ENCODE measurements around the gene CTNNA2.

Gene CTNNA2

DNA sequence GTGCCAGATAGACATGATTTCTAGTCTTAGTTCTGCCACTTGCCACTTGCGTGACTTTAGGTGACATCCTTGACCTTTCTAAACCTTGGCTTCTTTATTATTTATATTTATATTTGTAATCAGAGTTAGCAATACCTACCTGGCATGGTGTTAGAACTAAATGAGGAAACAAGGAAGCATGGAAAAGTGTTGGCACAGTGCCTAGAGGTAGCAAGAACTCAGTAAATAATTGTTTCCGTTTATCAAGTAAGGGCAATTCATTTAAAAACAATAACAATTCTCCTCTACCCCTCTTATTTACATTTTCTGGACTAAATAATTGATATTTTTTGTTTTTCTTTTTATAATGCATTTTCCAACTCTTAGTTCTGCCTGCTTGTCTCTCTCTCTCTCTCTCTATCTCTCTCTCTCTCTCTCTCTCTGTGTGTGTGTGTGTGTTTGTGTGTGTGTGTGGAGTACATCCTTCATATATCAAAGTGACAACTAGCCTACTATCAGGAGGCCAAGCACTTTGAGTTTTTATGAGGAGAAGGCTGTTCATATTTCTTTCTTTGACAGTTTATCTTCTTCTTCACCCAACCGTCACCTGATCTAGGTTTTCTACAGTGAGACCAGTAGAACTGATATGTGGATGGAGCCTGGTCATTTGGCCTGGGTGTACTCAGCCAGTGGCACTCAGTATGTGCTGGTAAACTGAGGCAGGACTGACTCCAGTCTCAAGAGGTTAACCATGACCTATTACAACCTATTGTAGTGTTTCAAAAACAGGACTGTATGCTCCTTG, 657.2 kb downstream of the CTNNA2 start:
- Histone ChIP-seq H3K9me3 (ENCODE audit: insufficient read depth, low read depth, low read length) (peaks cover 2% of the 10 kb centered on the region), H2BK120ac (ENCODE audit: insufficient read depth, low read length, poor library complexity) (no peak overlapping the region), H4K12ac (ENCODE audit: low read depth, low read length) (no peak overlapping the region), H3K14ac (ENCODE audit: low read length) (no peak overlapping the region), H3K18ac (ENCODE audit: low read length) (no peak overlapping the region), H3K4me3 (ENCODE audit: low read depth, low read length) (no peak overlapping the region), H2BK5ac (ENCODE audit: low read depth, low read length, poor library complexity) (no peak overlapping the region), H3K27me3 (ENCODE audit: insufficient read depth, low read length) (no peaks in the 10 kb centered on the region), H2AFZ (ENCODE audit: insufficient read depth, low read length, poor library complexity) (no peak overlapping the region), H3K79me1 (ENCODE audit: low read length) (no peaks in the 10 kb centered on the region), H3K23ac (ENCODE audit: low read length) (no peak overlapping the region), H3K27ac (ENCODE audit: low read depth, low read length) (no peak overlapping the region), H4K91ac (ENCODE audit: low read depth, low read length) (no peak overlapping the region), H4K8ac (ENCODE audit: low read depth, low read length) (no peak overlapping the region), H3K4me1 (ENCODE audit: control insufficient read depth in 1 of 2, insufficient read depth in 2 of 2, low read length in 2 of 2) (no peaks in the 10 kb centered on the region), H3K79me2 (ENCODE audit: control insufficient read depth, insufficient read depth, low read length, poor library complexity) (no peaks in the 10 kb centered on the region), H3K9ac (ENCODE audit: low read length) (no peak overlapping the region), H3K4ac (ENCODE audit: low read depth, low read length) (no peak overlapping the region), H3K4me2 (ENCODE audit: low read length) (no peak overlapping the region), H2BK12ac (ENCODE audit: low read length) (no peak overlapping the region), H3K36me3 (ENCODE audit: control insufficient read depth in 1 of 2, insufficient read depth in 2 of 2, low read length in 2 of 2) (no peaks in the 10 kb centered on the region), H2AK5ac (ENCODE audit: low read length) (no peak overlapping the region)
- DNase-seq, result no peak
- no CpG with 5 or more reads among the region's 3 CpGs for WGBS (ENCODE audit: extremely low coverage, insufficient coverage, insufficient read length)

DNA sequence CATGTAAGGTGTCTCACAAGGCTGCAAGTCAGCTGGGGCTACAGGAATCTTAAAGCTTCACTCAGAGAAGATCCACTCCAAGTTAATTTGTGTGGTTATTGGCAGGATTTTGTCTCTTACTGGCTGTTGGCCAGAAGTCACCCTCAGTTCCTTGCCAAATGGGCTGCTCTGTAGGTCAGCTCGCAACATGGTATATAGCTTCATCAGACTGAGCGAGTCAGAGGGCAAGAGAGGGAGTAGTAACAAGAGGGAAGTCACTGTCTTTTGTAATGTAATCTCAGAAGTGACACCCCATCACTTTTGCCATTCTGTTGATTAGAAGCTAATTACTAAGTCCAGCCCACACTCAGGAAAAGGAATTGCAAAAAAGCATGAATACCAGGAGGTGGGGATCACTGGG, 672.2 kb downstream of the CTNNA2 start:
- Histone ChIP-seq H4K91ac (ENCODE audit: low read depth, low read length) (no peak overlapping the region), H3K79me1 (ENCODE audit: low read length) (no peaks in the 10 kb centered on the region), H3K4me1 (ENCODE audit: control insufficient read depth in 1 of 2, insufficient read depth in 2 of 2, low read length in 2 of 2) (no peaks in the 10 kb centered on the region), H3K14ac (ENCODE audit: low read length) (no peak overlapping the region), H2BK5ac (ENCODE audit: low read depth, low read length, poor library complexity) (no peak overlapping the region), H3K4me2 (ENCODE audit: low read length) (no peak overlapping the region), H2BK120ac (ENCODE audit: insufficient read depth, low read length, poor library complexity) (no peak overlapping the region), H3K9me3 (ENCODE audit: insufficient read depth, low read depth, low read length) (peaks cover 2% of the 10 kb centered on the region), H3K36me3 (ENCODE audit: control insufficient read depth in 1 of 2, insufficient read depth in 2 of 2, low read length in 2 of 2) (no peaks in the 10 kb centered on the region), H3K79me2 (ENCODE audit: control insufficient read depth, insufficient read depth, low read length, poor library complexity) (no peaks in the 10 kb centered on the region), H4K12ac (ENCODE audit: low read depth, low read length) (no peak overlapping the region), H3K4me3 (ENCODE audit: low read depth, low read length) (no peak overlapping the region), H2BK12ac (ENCODE audit: low read length) (no peak overlapping the region), H3K4ac (ENCODE audit: low read depth, low read length) (no peak overlapping the region), H3K27me3 (ENCODE audit: insufficient read depth, low read length) (no peaks in the 10 kb centered on the region), H3K27ac (ENCODE audit: low read depth, low read length) (no peak overlapping the region), H4K8ac (ENCODE audit: low read depth, low read length) (no peak overlapping the region), H3K9ac (ENCODE audit: low read length) (no peak overlapping the region), H3K23ac (ENCODE audit: low read length) (no peak overlapping the region), H3K18ac (ENCODE audit: low read length) (no peak overlapping the region), H2AFZ (ENCODE audit: insufficient read depth, low read length, poor library complexity) (no peak overlapping the region), H2AK5ac (ENCODE audit: low read length) (no peak overlapping the region)
- DNase-seq, result no peak
- WGBS (ENCODE audit: extremely low coverage, insufficient coverage, insufficient read length), result no CpG with 5 or more reads among the region's 2 CpGs

DNA sequence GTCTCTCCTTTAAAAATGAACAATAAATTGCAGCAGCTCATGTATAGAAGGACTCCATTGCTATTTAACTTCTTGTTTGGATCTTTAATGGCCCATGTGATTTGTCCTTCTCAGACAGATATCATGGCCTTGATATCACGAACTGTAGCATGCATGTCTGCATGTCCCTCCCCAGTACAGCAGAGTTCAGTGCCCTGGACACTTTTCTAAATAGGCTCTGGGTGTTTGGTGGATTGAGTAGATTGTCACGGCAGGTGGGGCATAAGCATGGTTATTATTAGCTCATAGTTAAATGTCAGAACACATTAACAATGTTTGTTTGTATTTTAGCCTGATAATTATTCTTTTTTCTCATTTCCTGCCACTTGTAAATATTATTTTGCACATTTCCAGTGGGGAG, 673.4 kb downstream of the CTNNA2 start:
- WGBS (ENCODE audit: extremely low coverage, insufficient coverage, insufficient read length), result no CpG with 5 or more reads among the region's 2 CpGs
- Histone ChIP-seq H3K4me1 (ENCODE audit: control insufficient read depth in 1 of 2, insufficient read depth in 2 of 2, low read length in 2 of 2) (no peaks in the 10 kb centered on the region), H2BK5ac (ENCODE audit: low read depth, low read length, poor library complexity) (no peak overlapping the region), H3K4me2 (ENCODE audit: low read length) (no peak overlapping the region), H3K14ac (ENCODE audit: low read length) (no peak overlapping the region), H3K23ac (ENCODE audit: low read length) (no peak overlapping the region), H2AK5ac (ENCODE audit: low read length) (no peak overlapping the region), H3K4ac (ENCODE audit: low read depth, low read length) (no peak overlapping the region), H3K9ac (ENCODE audit: low read length) (no peak overlapping the region), H3K9me3 (ENCODE audit: insufficient read depth, low read depth, low read length) (no peaks in the 10 kb centered on the region), H2BK12ac (ENCODE audit: low read length) (no peak overlapping the region), H3K79me1 (ENCODE audit: low read length) (no peaks in the 10 kb centered on the region), H2AFZ (ENCODE audit: insufficient read depth, low read length, poor library complexity) (no peak overlapping the region), H2BK120ac (ENCODE audit: insufficient read depth, low read length, poor library complexity) (no peak overlapping the region), H3K27me3 (ENCODE audit: insufficient read depth, low read length) (no peaks in the 10 kb centered on the region), H4K8ac (ENCODE audit: low read depth, low read length) (no peak overlapping the region), H3K4me3 (ENCODE audit: low read depth, low read length) (no peak overlapping the region), H3K27ac (ENCODE audit: low read depth, low read length) (no peak overlapping the region), H3K36me3 (ENCODE audit: control insufficient read depth in 1 of 2, insufficient read depth in 2 of 2, low read length in 2 of 2) (no peaks in the 10 kb centered on the region), H3K18ac (ENCODE audit: low read length) (no peak overlapping the region), H3K79me2 (ENCODE audit: control insufficient read depth, insufficient read depth, low read length, poor library complexity) (no peaks in the 10 kb centered on the region), H4K91ac (ENCODE audit: low read depth, low read length) (no peak overlapping the region), H4K12ac (ENCODE audit: low read depth, low read length) (no peak overlapping the region)
- no peak for DNase-seq

DNA sequence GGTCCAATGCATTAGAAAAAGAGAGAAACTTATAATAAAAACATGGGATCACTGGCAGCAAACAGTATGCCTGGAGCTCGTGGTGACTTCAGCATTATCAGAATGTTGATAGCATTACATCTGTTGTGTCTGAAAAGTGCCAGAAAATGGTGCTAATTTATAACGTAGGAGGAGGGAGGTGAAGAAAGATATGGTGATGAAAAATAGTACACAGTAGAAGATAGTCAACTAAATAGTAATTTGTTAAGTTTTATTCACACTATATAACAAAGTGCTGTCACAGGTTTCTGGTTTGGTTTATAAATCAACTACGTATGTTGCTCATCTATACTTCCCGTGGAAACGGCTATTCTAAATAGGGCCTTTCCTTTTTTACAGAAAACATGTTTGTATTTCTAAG, 674.3 kb downstream of the CTNNA2 start:
- Histone ChIP-seq H3K36me3 (ENCODE audit: control insufficient read depth in 1 of 2, insufficient read depth in 2 of 2, low read length in 2 of 2) (no peaks in the 10 kb centered on the region), H3K79me2 (ENCODE audit: control insufficient read depth, insufficient read depth, low read length, poor library complexity) (no peaks in the 10 kb centered on the region)
- WGBS (ENCODE audit: extremely low coverage, insufficient coverage, insufficient read length), result 100% methylated on average over 1 of the region's 5 CpGs

More for the DNA sequence above, 674.3 kb downstream of the CTNNA2 start:
- Histone ChIP-seq H2AFZ (ENCODE audit: insufficient read depth, low read length, poor library complexity) (no peak overlapping the region), H3K9me3 (ENCODE audit: insufficient read depth, low read depth, low read length) (no peaks in the 10 kb centered on the region), H2BK120ac (ENCODE audit: insufficient read depth, low read length, poor library complexity) (no peak overlapping the region), H3K79me1 (ENCODE audit: low read length) (no peaks in the 10 kb centered on the region), H2BK12ac (ENCODE audit: low read length) (no peak overlapping the region), H2AK5ac (ENCODE audit: low read length) (no peak overlapping the region), H3K9ac (ENCODE audit: low read length) (no peak overlapping the region), H3K4ac (ENCODE audit: low read depth, low read length) (no peak overlapping the region), H2BK5ac (ENCODE audit: low read depth, low read length, poor library complexity) (no peak overlapping the region), H3K4me2 (ENCODE audit: low read length) (no peak overlapping the region), H3K27me3 (ENCODE audit: insufficient read depth, low read length) (no peaks in the 10 kb centered on the region), H3K4me1 (ENCODE audit: control insufficient read depth in 1 of 2, insufficient read depth in 2 of 2, low read length in 2 of 2) (no peaks in the 10 kb centered on the region), H3K4me3 (ENCODE audit: low read depth, low read length) (no peak overlapping the region), H4K12ac (ENCODE audit: low read depth, low read length) (no peak overlapping the region), H4K91ac (ENCODE audit: low read depth, low read length) (no peak overlapping the region), H3K14ac (ENCODE audit: low read length) (no peak overlapping the region), H4K8ac (ENCODE audit: low read depth, low read length) (no peak overlapping the region), H3K27ac (ENCODE audit: low read depth, low read length) (no peak overlapping the region), H3K23ac (ENCODE audit: low read length) (no peak overlapping the region), H3K18ac (ENCODE audit: low read length) (no peak overlapping the region)
- DNase-seq, result no peak
